ENCODE data around the gene RAB12.
"Not testable (repeated sequence)": the region's sequence is repeated elsewhere in the genome, so short reads cannot be mapped to it uniquely, and the experiment has no call there.

GRCh38 chr18:8573766-8574165, 35.5 kb upstream of the RAB12 start:
- not testable (repeated sequence) for TF ChIP-seq EZH2 (IDR thresholded peaks at IDR 0.05; ENCODE audit: borderline replicate concordance, low read depth, low read length, poor library complexity, severe bottlenecking); CTCF (conservative IDR thresholded peaks at IDR 0.05; ENCODE audit: low read depth, low read length)

All from A673 (cell line).